HG03342 (cell line): ENCODE data around the gene HSD17B3.
"Not testable (repeated sequence)": the region's sequence is repeated elsewhere in the genome, so short reads cannot be mapped to it uniquely, and the experiment has no call there.

ENCODE experiments used
- ATAC-seq: cut with Tn5 transposase; IDR thresholded peaks from one replicate; pipeline ENCODE4 v1.9.1; 2021; ENCODE audit warnings: mild to moderate bottlenecking, moderate library complexity; ENCODE audit not compliant: unreplicated experiment

Gene HSD17B3

GRCh38 chr9:96309850-96310249 is 7.9 kb upstream of the HSD17B3 start:
- ATAC-seq, result no peak

- not testable (repeated sequence) for ATAC-seq
Measured at GRCh38 chr9:96306958-96307357, 5.0 kb upstream of the HSD17B3 start.

GRCh38 chr9:96305171-96305570 is 3.2 kb upstream of the HSD17B3 start:
- ATAC-seq, result no peak

- no peak for ATAC-seq
Measured at GRCh38 chr9:96304230-96304629, 2.3 kb upstream of the HSD17B3 start.

- no peak for ATAC-seq
Measured at GRCh38 chr9:96299823-96300222, 2.2 kb downstream of the HSD17B3 start.

GRCh38 chr9:96294159-96294545 is 7.8 kb downstream of the HSD17B3 start:
- ATAC-seq, result no peak

- ATAC-seq, result no peak
Measured at GRCh38 chr9:96293498-96294158, 8.3 kb downstream of the HSD17B3 start.

GRCh38 chr9:96289392-96289791 is 12.6 kb downstream of the HSD17B3 start:
- ATAC-seq, result no peak

GRCh38 chr9:96281641-96282040 is 20.3 kb downstream of the HSD17B3 start:
- ATAC-seq, result no peak

GRCh38 chr9:96279932-96280331 is 22.0 kb downstream of the HSD17B3 start:
- ATAC-seq, result no peak

- no peak for ATAC-seq
Measured at GRCh38 chr9:96274939-96275338, 27.0 kb downstream of the HSD17B3 start.

GRCh38 chr9:96270236-96270744 is 31.7 kb downstream of the HSD17B3 start:
- no peak for ATAC-seq

GRCh38 chr9:96258967-96259366 is 43.0 kb downstream of the HSD17B3 start:
- no peak for ATAC-seq

GRCh38 chr9:96256800-96257199 is 45.2 kb downstream of the HSD17B3 start:
- ATAC-seq, result no peak

- no peak for ATAC-seq
Measured at GRCh38 chr9:96255698-96256097, 46.3 kb downstream of the HSD17B3 start.

GRCh38 chr9:96253059-96253696 is 48.8 kb downstream of the HSD17B3 start:
- ATAC-seq, result no peak

GRCh38 chr9:96251451-96251850 is 50.5 kb downstream of the HSD17B3 start:
- ATAC-seq, result no peak

- no peak for ATAC-seq
Measured at GRCh38 chr9:96249746-96250145, 52.2 kb downstream of the HSD17B3 start.

- no peak for ATAC-seq
Measured at GRCh38 chr9:96246267-96246671, 55.7 kb downstream of the HSD17B3 start.

- ATAC-seq, result no peak
Measured at GRCh38 chr9:96245399-96245798, 56.6 kb downstream of the HSD17B3 start.

- ATAC-seq, result no peak
Measured at GRCh38 chr9:96243778-96244177, 58.2 kb downstream of the HSD17B3 start.

GRCh38 chr9:96242811-96243210 is 59.2 kb downstream of the HSD17B3 start:
- ATAC-seq, result no peak
